Stimulated activated CD8-positive, alpha-beta memory T cell treated with anti-CD3 and anti-CD28 coated beads, Interleukin-15, amount 100 ng/mL, for 24 hours (primary cell): ENCODE measurements around the gene SCGB1D1.

ENCODE experiments used
- DNase-seq: peaks from one replicate; pipeline ENCODE4 v3.0.0-alpha.2; 2020; ENCODE audit warnings: low read depth

The SCGB1D1 gene, protein sequence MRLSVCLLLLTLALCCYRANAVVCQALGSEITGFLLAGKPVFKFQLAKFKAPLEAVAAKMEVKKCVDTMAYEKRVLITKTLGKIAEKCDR

DNA sequence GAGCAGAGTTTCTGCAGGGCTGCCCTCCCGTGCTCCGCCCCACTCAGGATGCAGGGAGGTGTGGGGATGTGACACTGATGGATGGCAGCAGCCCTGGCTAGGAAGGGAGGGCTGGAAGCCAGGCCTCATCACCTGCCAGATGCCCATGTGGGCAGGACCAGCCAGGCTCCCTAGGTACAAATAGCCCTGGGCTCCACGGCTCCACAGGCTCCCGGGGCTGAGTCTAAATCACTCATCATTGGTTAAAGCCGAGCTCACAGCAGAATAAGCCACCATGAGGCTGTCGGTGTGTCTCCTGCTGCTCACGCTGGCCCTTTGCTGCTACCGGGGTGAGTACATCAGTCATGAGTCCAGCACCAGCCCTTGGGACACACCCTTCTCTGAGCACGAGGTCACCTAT lies at the start of gene SCGB1D1:
Gene SCGB1D1 (plus strand): TSS at position 206 of the 400 bp plus-strand sequence. CDS start 69 bp downstream, at position 275.
- DNase-seq, result no peak

DNA sequence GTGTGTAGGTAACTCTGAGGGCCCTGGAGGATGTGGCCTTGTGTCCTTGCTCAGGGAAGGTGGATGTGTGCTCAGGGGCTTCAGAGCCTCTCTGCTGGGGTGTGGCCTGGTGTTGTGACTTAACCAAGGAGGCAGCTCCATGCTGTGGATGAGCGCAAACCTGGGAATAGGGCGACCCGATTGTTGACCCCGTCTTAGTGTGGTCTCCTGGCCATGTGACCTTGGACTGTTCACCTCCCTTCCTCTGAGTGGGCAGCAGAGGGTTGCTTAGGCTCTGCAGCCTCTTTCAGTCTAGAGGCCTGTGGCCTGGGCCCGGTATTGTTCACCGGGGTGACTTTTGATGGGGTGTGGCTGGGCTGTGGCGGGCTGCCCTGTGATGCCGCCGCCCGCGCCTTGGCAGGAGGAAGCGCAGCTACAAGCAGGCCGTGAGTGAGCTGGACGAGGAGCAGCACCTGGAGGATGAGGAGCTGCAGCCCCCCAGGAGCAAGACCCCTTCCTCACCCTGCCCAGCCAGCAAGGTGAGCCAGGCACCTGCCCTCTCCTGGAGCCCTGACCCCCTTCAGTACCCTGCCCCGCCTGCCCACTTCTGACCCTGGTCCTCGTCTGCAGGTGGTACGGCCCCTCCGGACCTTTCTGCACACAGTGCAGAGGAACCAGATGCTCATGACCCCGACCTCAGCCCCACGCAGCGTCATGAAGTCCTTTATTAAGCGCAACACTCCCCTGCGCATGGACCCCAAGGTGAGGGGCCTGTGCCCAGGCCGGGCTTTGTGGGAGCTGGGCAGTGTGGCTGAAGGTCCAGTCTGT lies 49.5 kb upstream of the SCGB1D1 start:
- DNase-seq, result no peak

DNA sequence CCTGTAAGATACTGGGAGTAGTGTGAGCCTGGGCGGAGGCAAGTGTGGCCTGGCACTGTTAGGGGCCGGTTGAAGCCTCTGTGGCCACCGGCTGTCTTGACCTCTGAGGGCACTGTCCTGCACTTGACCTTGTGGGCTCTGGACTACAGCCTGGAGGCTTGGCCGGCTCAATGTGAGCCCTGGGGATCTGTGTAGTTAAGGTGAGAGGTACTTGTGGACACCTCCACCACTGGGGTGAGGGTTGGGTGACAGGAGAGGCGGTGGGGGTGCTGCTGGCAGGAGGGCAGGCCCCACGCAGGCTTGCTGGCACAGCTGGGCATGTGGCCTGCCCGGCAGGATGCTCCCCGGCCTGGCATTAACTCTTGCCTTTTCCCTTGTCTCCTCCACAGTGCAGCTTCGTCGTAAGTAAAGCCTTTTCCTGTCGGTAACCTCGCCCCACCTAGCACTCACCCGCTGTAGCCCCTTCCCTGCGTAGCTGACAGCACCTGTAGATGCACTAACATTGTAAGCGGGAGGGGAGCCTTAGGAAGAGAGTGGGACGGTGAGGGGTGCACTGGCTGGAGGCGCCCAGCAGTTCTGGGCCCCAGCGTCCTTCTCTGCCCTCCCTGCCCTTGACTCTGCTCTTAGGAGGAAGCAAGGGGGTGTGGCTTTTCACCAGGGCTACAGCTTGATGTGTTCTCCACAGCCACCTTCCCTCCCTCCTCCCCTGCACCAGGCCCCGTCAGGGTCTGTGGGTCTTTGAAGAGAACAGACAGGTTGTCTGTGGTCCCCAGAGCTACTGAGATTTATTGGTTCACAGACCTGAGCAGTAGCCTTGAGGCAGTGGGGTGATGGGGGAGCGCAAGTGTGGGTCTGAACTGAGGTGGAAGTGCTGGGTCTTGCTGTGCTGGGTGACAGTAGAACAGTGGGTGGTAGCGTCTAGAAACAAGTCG lies 48.6 kb upstream of the SCGB1D1 start:
- no peak for DNase-seq

DNA sequence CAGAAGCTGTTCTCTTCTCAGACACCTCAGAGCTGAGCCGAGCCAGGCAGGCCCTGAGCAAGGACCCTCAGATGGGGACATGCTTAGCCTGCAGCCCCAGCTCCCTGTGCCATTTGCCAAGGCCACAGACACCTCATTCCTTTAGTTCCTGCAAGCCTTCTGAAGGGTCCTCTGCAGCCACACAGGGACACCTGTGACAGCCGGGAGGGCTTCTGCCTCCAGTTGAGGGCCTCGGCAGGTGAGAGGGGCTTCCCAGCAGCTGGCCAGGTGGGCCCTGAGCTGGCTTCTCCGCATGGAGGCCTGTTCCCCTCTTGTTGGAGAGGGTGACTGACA lies 48.0 kb upstream of the SCGB1D1 start:
- DNase-seq, result no peak

DNA sequence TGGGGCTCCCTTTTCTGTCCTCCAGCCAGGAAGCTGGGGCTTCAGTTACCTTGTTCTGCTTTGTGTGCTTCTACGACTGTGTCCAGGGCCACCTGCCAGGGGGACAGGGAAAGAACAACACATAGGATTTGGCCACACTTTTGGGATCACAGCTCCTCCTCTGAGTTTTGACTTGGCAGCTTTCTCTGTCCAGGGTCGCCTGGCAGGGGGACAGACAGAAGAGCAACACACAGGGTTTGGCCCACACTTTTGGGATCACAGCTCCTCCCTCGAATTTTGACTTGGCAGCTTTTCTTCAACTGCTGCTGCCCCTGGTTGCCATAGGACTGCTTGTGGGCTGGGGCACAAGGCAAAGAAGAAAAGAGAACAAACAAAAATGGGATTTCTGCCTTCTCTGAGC lies 47.1 kb upstream of the SCGB1D1 start:
- no peak for DNase-seq

DNA sequence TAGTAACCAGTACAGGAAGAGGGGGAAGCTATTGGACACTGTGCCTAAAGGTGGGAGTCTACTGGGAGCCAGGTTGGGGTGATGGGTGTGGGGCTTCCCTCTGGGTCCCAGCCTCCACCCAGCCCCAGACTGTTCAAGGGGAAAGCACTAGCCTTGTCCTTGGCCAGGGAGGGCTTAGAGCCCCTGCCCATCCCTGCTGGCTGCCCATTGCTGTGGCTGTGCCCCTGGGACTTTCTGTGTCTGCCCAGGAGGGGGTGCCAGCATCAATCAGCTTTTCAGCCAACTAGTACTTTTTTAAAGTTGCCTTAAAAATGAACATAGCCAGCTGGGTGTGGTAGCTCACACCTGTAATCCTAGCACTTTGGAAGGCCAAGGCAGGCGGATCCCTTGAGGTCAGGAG lies 46.3 kb upstream of the SCGB1D1 start:
- DNase-seq, result no peak

DNA sequence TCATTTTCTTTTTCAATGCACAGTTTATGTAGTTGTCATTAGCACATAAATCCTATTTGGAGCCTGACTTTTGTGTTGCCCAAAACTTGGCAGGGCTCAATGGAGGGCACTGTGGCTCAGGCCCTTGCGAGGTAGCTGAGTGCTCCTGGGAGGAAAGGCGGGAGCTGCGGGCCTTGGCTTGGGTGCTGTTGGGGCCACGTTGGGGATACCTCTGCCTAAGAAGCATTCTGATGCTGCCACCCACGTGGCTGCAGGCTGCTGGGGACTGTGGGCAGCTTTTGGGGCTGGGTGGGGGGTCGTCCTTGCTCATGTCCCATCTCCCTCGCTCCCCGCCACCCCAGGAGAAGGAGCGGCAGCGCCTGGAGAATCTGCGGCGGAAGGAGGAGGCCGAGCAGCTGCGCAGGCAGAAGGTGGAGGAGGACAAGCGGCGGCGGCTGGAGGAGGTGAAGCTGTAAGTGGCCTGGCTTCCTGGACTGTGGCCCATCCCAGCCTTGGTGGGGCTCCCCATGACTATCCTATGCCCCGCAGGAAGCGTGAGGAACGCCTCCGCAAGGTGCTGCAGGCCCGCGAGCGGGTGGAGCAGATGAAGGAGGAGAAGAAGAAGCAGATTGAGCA lies 45.3 kb upstream of the SCGB1D1 start:
- no peak for DNase-seq

DNA sequence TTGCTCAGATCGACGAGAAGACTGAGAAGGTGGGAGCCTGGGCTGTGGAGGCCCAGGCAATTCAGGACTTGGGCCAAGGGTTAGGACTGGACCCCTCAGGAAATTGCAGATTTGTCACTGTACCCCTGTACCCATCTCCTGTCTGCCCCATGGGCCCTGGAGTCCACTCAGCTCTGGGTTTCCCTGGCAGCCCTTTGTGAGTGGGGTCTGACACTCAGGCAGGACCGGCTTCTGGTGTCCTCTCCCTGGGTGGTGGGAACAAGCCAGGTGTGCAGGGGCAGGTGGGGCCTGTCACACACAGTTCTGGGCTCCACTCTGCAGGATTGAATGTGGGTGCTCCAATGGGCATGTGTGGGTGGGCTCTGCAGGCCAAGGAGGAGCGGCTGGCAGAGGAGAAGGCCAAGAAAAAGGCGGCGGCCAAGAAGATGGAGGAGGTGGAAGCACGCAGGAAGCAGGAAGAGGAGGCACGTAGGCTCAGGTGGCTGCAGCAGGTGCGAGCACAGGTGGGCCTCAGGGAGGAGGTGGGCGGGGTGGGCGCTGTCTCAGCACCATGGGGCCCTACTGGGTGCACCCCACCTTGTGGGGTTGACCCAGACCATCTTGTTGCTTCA lies 44.6 kb upstream of the SCGB1D1 start:
- no peak for DNase-seq

DNA sequence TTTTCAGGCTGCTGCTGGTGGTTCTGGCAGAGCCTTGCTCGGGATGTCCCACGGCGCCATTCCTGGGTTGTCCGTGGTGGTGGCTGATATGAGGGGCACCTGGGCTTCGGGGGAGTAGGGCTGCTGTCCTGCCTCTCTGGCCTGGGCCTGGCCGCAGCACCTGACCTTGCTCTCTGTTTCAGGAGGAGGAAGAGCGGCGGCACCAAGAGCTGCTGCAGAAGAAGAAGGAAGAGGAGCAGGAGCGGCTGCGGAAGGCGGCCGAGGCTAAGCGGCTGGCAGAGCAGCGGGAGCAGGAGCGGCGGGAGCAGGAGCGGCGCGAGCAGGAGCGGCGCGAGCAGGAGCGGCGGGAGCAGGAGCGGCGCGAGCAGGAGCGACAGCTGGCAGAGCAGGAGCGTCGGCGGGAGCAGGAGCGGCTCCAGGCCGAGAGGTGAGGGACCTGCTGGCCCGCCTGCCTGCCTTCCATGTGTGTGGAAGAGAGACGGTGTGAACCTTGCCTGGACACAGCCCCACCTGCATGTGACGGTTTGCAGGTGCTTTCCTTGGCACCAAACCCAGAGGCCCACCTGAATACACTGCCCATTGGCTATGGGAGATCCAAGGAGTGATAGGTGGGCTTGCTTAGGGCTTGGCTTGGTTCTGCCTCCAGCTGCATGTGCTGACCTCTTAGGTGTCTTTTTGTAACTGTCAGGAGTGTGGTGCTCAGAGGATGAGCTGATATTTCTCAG lies 43.4 kb upstream of the SCGB1D1 start:
- DNase-seq, result no peak

DNA sequence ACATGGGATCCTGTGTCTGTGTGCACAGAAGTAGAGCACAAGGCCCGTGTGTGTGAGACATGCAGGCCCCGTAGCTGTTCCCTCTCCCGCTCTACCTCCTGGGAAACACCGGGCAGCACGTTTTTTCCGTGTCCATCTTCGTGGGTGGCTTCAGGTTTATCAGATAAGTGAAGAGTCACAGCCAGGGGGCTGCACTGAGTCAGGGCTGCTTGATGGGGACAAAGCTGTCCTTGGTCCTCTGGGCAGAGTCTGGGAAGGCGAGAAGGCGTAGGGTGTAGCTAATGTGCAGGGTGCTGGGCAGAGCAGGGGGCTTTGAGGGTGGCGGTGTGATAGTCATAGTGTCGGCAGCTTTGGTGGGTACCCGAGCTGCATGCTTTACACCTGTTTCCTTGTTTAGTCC lies 42.5 kb upstream of the SCGB1D1 start:
- DNase-seq, result no peak

DNA sequence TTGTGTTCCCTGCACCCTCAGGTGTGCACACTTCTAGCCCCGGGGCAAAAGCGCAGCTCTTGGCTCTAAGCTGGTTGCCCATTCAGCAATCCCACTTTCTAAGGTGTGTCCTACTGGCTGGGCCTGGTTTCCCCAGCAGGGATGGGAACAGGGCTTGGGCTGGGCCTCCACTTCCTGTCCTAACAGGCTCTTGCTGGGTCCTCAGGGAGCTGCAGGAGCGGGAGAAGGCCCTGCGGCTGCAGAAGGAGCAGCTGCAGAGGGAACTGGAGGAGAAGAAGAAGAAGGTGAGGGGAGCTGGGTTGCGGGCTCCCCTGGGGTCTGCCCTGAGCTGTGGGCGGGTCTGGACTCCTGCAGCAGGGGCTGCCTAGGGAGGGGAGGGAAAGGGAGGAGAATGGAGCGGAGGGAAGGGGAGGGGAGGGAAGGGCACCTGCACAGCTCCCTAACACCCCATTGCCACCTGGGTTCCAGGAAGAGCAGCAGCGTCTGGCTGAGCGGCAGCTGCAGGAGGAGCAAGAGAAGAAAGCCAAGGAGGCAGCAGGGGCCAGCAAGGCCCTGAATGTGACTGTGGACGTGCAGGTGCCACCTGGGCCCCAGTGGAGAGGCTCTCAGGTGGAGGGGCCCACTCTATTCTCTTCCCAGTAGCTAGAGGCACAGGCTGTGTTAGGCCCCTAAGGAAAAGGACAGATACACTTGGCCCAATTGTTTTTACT lies 41.6 kb upstream of the SCGB1D1 start:
- DNase-seq, result no peak

DNA sequence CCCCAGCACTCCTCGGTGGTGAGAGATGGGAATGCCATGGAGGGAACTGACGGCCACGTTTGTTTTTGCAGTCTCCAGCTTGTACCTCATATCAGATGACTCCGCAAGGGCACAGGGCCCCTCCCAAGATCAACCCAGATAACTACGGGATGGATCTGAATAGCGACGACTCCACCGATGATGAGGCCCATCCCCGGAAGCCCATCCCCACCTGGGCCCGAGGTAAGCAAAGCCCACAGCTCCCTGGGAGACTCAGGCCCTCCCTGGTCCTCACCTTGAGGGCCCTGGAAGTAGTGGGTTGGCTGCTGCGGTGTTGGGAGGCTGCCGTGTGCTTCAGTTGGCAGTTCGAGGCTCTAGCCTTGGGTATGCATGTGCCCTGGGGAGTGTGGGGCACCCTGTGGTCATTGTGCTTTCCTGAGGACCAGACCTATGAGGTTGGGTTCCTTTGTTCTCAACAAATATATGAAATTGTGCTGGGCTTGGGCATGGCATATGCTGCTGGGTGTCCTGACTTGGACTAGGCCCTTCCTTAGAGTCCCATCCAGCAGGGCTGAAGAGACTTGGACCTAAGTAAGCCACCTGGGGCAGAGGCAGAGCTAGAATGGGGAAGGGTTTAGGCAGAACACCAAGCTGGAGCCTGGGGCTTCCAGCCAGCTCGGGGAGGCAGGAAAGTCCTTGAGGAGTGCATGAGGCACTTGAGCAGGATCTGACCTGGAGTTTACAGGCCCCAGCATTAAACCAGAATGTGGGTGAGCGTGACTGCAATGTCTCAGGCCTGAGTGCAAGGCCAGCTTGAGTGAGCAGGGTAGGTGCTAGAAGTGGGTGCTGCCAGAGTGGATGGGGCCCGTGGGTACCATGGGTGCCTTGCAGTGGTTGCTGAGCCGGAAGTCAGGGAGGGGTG lies 39.8 kb upstream of the SCGB1D1 start:
- DNase-seq, result no peak

DNA sequence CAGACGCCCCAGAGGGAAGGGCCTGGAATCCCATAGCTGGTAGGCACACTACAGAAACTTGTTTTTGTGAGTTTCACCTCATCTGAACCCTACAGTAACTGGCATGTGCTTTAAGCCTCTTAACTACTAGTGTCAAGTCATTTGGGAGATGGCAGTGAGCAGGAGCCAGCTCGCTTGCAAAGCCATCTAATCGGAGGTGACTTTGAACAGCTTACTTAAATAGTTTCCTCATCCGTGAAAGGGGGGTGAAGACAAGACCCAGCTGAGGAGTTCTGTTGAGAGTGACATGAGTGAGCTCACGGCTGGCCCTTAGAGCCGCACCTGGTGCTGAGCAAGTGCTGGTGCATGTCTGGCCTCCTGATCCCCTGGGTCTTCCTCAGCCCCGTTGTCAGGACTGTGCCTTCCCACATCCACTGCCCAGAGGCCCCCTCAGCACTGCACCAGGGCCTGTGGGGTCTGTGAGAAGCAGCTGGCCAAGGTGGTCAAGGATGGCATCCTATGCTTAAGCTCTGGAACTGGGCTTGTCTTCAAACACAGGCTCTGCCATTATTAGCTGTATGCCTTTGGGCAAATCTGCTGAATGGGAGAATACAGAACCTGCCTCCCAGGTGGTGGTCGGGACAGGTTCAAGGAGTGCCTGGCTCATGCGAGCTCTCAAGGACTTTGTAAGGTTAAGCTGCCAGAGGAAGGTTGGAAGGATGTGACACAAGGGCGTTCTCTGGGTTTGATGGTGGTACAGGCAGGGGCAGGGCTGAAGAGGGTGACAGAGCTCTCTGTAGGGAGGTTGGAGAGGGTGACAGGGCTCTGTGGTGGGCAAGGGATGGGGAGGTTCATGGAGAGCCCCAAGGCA lies 38.9 kb upstream of the SCGB1D1 start:
- no peak for DNase-seq

DNA sequence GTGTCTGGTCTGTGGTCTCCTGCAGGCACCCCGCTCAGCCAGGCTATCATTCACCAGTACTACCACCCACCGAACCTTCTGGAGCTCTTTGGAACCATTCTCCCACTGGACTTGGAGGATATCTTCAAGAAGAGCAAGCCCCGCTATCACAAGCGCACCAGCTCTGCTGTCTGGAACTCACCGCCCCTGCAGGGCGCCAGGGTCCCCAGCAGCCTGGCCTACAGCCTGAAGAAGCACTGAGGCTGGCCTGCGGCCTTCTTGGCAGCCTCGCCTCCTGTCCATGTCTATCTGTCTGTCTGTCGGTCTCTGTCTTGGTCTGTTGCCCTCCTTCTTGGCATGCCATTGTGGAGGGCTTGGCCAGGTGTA lies 38.3 kb upstream of the SCGB1D1 start:
- DNase-seq, result no peak

DNA sequence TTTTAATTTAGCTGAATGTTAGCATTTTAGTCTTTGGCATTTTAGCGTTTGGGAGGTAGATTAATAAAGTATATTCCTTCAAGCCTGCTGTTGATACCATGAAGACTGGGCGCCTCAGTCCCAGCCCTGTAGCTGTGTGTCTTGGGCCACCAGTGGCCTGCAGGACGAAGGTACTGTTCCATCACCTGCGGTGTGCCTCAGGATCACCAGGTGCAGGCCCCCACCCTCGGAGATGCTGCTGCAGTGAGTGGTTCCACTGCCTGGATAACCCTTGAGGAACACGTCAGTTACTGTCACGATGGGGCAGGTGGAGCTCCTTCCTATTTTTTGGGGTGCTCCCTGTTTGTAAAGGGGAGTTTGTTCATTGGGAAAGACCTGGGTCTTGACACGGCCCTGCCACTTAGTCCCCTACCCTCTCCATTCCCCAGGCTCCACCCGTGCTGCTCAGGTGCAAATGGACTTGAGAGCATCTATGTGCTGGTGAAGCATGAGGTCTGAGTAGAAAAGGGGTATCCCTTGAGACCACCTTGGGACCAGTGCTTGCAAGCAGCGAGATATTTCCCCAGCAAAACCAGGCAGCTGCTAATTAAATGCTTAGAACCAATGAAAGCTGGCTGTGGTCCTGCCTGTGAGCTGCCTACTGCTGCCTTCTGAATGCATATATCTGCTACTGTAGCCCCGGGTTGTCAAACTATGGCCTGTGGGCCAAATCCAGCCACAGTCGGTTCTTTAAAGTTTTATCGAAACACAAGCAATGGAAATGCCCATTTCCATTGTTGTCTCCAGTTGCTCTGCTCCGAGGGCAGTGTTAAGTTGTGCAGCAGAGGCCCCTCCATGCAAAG lies 37.5 kb upstream of the SCGB1D1 start:
- no peak for DNase-seq

DNA sequence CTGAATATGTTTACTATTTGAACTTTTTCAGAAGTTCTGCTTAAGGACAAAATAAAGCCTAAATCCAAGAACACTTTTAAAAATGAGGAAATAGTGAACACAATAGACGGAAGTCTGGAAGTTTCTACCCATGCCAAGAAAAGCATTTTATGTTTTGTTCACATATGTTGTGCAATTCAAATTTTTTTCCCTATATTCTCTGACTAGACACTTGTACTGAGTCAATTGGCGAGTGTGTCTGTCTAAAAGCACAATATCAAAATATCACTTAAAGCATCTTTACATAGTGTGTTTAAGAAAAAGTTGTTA lies 37.0 kb upstream of the SCGB1D1 start:
- DNase-seq, result no peak

DNA sequence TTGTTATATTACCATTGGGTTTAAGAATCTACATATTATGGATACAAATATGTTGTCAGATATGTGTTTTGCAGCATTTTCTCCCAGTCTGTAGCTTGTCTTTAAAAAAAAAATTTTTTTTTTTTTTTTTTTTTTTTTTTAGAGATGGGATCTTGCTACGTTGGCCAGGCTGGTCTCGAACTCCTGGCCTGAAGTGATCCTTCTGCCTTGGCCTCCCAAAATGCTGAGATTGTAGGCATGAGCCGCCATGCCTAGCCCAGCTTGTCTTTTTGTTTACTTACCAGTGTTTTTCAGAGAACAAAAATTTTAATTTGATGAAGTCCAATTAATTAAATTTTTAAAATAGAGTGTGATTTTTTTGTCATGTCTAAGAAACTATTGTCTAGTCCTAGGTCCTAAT lies 36.4 kb upstream of the SCGB1D1 start:
- DNase-seq, result no peak

DNA sequence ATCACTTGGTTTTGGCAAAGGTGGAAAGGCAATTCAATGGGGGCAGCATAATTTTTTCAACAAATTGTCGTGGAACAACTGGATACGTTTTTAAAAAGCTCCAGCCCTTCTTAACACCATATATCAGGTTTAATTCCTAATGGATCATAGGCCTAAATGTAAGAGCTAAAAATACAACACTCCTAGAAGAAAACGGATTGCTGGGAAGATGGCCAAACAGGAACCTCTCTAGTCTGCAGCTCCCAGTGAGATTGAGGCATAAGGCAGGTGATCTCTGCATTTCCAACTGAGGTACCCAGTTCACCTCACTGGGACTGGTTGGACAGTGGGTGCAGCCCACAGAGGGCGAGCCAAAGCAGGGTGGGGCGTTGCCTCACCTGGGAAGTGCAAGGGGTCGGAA lies 32.4 kb upstream of the SCGB1D1 start:
- DNase-seq, result no peak
